WTC11 (cell line): Measurements from ENCODE around the gene CCDC201.

Experiments
- CTCF ChIP-seq: fragments of 200-600 bp; IDR thresholded peaks from 2 replicates; pipeline ENCODE4 v1.8.0; 2022; ENCODE audit warnings: antibody characterized with exemption
- ZBTB21 ChIP-seq: sonication (generic); formaldehyde crosslinking; IDR thresholded peaks from 2 replicates; pipeline ENCODE4 v1.8.1; 2023; ENCODE audit warnings: mild to moderate bottlenecking, missing genetic modification reagents, borderline replicate concordance
- ZNF263 ChIP-seq: sonication (generic); formaldehyde crosslinking; IDR thresholded peaks from 2 replicates; pipeline ENCODE4 v1.8.1; 2022; ENCODE audit warnings: low read depth, mild to moderate bottlenecking, moderate library complexity, missing genetic modification reagents
- TF ChIP-seq, protein P1 (sequence below): fragments of 250-450 bp; sonication (Bioruptor Pico); IDR thresholded peaks from 2 replicates; pipeline ENCODE4 v1.9.0; 2021; ENCODE audit warnings: mild to moderate bottlenecking

- TF ChIP-seq CTCF, result no peak
- TF ChIP-seq ZBTB21 (CRISPR knock-in tag), result no peak
- TF ChIP-seq ZNF263 (CRISPR knock-in tag), result no peak
- TF ChIP-seq, protein P1, sequence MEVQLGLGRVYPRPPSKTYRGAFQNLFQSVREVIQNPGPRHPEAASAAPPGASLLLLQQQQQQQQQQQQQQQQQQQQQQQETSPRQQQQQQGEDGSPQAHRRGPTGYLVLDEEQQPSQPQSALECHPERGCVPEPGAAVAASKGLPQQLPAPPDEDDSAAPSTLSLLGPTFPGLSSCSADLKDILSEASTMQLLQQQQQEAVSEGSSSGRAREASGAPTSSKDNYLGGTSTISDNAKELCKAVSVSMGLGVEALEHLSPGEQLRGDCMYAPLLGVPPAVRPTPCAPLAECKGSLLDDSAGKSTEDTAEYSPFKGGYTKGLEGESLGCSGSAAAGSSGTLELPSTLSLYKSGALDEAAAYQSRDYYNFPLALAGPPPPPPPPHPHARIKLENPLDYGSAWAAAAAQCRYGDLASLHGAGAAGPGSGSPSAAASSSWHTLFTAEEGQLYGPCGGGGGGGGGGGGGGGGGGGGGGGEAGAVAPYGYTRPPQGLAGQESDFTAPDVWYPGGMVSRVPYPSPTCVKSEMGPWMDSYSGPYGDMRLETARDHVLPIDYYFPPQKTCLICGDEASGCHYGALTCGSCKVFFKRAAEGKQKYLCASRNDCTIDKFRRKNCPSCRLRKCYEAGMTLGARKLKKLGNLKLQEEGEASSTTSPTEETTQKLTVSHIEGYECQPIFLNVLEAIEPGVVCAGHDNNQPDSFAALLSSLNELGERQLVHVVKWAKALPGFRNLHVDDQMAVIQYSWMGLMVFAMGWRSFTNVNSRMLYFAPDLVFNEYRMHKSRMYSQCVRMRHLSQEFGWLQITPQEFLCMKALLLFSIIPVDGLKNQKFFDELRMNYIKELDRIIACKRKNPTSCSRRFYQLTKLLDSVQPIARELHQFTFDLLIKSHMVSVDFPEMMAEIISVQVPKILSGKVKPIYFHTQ (CRISPR knock-in tag), result no peak
Observed at GRCh38 chr7:45863715-45864114, 9.2 kb downstream of the CCDC201 start.
